GM19397 (cell line): ENCODE results near the gene C3orf20.
"Not testable (repeated sequence)": the region's sequence is repeated elsewhere in the genome, so short reads cannot be mapped to it uniquely, and the experiment has no call there.

Source experiments
- ATAC-seq: cut with Tn5 transposase; IDR thresholded peaks from one replicate; pipeline ENCODE4 v1.9.1; 2021; ENCODE audit warnings: mild to moderate bottlenecking, moderate library complexity; ENCODE audit not compliant: unreplicated experiment

C3orf20 gene

GRCh38 chr3:14752979-14753378, 78.0 kb downstream of the C3orf20 start:
- ATAC-seq = not testable (repeated sequence)

- ATAC-seq = no peak
These were observed 82.3 kb downstream of the C3orf20 start for GRCh38 chr3:14757153-14757700.

- ATAC-seq = no peak
These were observed 83.4 kb downstream of the C3orf20 start for GRCh38 chr3:14758297-14758696.

- no peak for ATAC-seq
These were observed 84.0 kb downstream of the C3orf20 start for GRCh38 chr3:14758959-14759358.

GRCh38 chr3:14760185-14760584, 85.2 kb downstream of the C3orf20 start:
- no peak for ATAC-seq

GRCh38 chr3:14761121-14761672, 86.3 kb downstream of the C3orf20 start:
- no peak for ATAC-seq

GRCh38 chr3:14761866-14762265, 86.9 kb downstream of the C3orf20 start:
- no peak for ATAC-seq

- no peak for ATAC-seq
These were observed 87.8 kb downstream of the C3orf20 start for GRCh38 chr3:14762701-14763100.

GRCh38 chr3:14764331-14765059, 89.6 kb downstream of the C3orf20 start:
- ATAC-seq = no peak

- no peak for ATAC-seq
These were observed 90.1 kb downstream of the C3orf20 start for GRCh38 chr3:14765060-14765400.

- no peak for ATAC-seq
These were observed 90.9 kb downstream of the C3orf20 start for GRCh38 chr3:14765576-14766427.

GRCh38 chr3:14766428-14767244, 91.7 kb downstream of the C3orf20 start:
- ATAC-seq = no peak

- ATAC-seq = no peak
These were observed 92.5 kb downstream of the C3orf20 start for GRCh38 chr3:14767245-14768051.

- ATAC-seq = no peak
These were observed 93.3 kb downstream of the C3orf20 start for GRCh38 chr3:14768182-14768790.

- no peak for ATAC-seq
These were observed 93.9 kb downstream of the C3orf20 start for GRCh38 chr3:14768881-14769280.

GRCh38 chr3:14769544-14770325, 94.8 kb downstream of the C3orf20 start:
- ATAC-seq = no peak

- no peak for ATAC-seq
These were observed 95.7 kb downstream of the C3orf20 start for GRCh38 chr3:14770591-14770990.

- ATAC-seq = no peak
These were observed 96.9 kb downstream of the C3orf20 start for GRCh38 chr3:14771593-14772497.
